Caco-2 (cell line): Measurements from ENCODE around the gene SSMEM1. TPM values are rescaled to one million over a fixed set of nuclear protein-coding genes. Genes with fewer than 3 reads are reported as not detected.
"Not testable (repeated sequence)": the region's sequence is repeated elsewhere in the genome, so short reads cannot be mapped to it uniquely, and the experiment has no call there.

ENCODE experiments used
- BruUV-seq: library from RNA; stranded (reverse); fragments of 400-500 nt; replicated peaks from 2 replicates; lab custom pipeline; 2021; lab: Mats Ljungman, UMichigan
- CTCF ChIA-PET: fragments of 300-600 bp; sonication (Branson Sonifier 250); formaldehyde crosslinking; loops from one replicate; lab custom pipeline; 2022; ENCODE audit warnings: antibody characterized with exemption; lab: Charles Lee
- POLR2A ChIA-PET: fragments of 300-600 bp; sonication (Branson Sonifier 250); formaldehyde crosslinking; loops from one replicate; lab custom pipeline; 2022; ENCODE audit warnings: antibody characterized with exemption; lab: Charles Lee
- DNase-seq, 2 experiments: peaks; one replicate each; pipeline versions ENCODE4 v3.0.0 to v3.0.0-alpha.2; 2020 to 2022
- H3K27me3 ChIP-seq: replicated peaks from 2 replicates; pipeline ENCODE4 v1.6.0; 2011; ENCODE audit warnings: low read length; ENCODE audit not compliant: control insufficient read depth, insufficient read depth
- H3K36me3 ChIP-seq: 2 replicates; pipeline ENCODE4 v1.5.1; 2011; ENCODE audit warnings: low read length; ENCODE audit not compliant: control insufficient read depth, insufficient read depth
- H3K4me1 ChIP-seq: fragments of 250-450 bp; sonication (Bioruptor Pico); 2 replicates; pipeline ENCODE4 v1.5.1; 2020; ENCODE audit warnings: mild to moderate bottlenecking
- H3K4me3 ChIP-seq: 2 replicates; pipeline ENCODE4 v1.5.1; 2011; ENCODE audit warnings: low read depth, mild to moderate bottlenecking, control low read depth, low read length
- H3K9me3 ChIP-seq: fragments of 250-450 bp; sonication (Bioruptor Pico); 2 replicates; pipeline ENCODE4 v1.5.1; 2020; ENCODE audit warnings: mild to moderate bottlenecking, moderate library complexity
- H3K27ac Mint-ChIP-seq: one replicate; pipeline ENCODE4 v1.8.0; 2022; ENCODE audit warnings: mixed read lengths; ENCODE audit not compliant: unreplicated experiment
- H3K27me3 Mint-ChIP-seq: one replicate; pipeline ENCODE4 v1.8.0; 2022; ENCODE audit warnings: mixed read lengths; ENCODE audit not compliant: insufficient read depth, unreplicated experiment
- H3K36me3 Mint-ChIP-seq: one replicate; pipeline ENCODE4 v1.8.0; 2022; ENCODE audit warnings: mild to moderate bottlenecking, mixed read lengths; ENCODE audit not compliant: insufficient read depth, unreplicated experiment
- H3K4me1 Mint-ChIP-seq: one replicate; pipeline ENCODE4 v1.8.0; 2022; ENCODE audit warnings: low read depth, mixed read lengths; ENCODE audit not compliant: unreplicated experiment
- H3K4me3 Mint-ChIP-seq: one replicate; pipeline ENCODE4 v1.8.0; 2022; ENCODE audit warnings: mild to moderate bottlenecking, moderate library complexity, mixed read lengths; ENCODE audit not compliant: unreplicated experiment
- H3K9me3 Mint-ChIP-seq: one replicate; pipeline ENCODE4 v1.8.0; 2022; ENCODE audit warnings: mixed read lengths; ENCODE audit not compliant: unreplicated experiment
- intact Hi-C: fragments of 100-400 bp; cut with micrococcal nuclease; formaldehyde crosslinking; loops from one replicate; pipeline ENCODE4 v1.10.0; 2022; ENCODE audit not compliant: unreplicated experiment
- total RNA-seq: library from RNA; stranded (reverse); gene quantifications from 2 replicates; pipeline ENCODE4 v1.2.3, GENCODE V29; 2022
- TF ChIP-seq, protein P1 (sequence below), 2 experiments: fragments of 200-600 bp in 1 of 2; IDR thresholded peaks; 1 replicate in 1 of 2; 2 replicates in 1 of 2; pipeline versions ENCODE4 v1.5.1 to v1.8.0; 2011 to 2022; ENCODE audit warnings: antibody characterized with exemption in 1 of 2, control low read depth in 1 of 2, inconsistent platforms in 1 of 2, low read depth in 1 of 2, low read length in 1 of 2, mild to moderate bottlenecking in 1 of 2, moderate library complexity in 1 of 2; ENCODE audit not compliant: insufficient read depth in 1 of 2, severe bottlenecking in 1 of 2, unreplicated experiment in 1 of 2

The SSMEM1 gene
- total RNA-seq, 1 experiment from 2014 or later = not detected

DNA sequence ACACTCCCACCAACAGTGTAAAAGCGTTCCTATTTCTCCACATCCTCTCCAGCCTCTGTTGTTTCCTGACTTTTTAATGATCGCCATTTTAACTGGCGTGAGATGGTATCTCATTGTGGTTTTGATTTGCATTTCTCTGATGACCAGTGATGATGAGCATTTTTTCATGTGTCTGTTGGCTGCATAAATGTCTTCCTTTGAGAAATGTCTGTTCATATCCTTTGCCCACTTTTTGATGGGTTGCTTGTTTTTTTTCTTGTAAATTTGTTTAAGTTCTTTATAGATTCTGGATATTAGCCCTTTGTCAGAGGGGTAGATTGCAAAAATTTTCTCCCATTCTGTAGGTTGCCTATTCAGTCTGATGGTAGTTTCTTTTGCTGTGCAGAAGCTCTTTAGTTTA, 42.0 kb downstream of the SSMEM1 start:
- H3K4me1 Mint-ChIP-seq, H3K4me1 ChIP-seq, H3K27me3 Mint-ChIP-seq, CTCF ChIA-PET, H3K36me3 Mint-ChIP-seq, intact Hi-C loops, H3K4me3 Mint-ChIP-seq, H3K9me3 ChIP-seq, H3K36me3 ChIP-seq, POLR2A ChIA-PET, H3K27ac Mint-ChIP-seq, H3K4me3 ChIP-seq, DNase-seq, H3K27me3 ChIP-seq, BruUV-seq: not testable (repeated sequence)
- peaks cover 28% of the 10 kb centered on the region for H3K9me3 Mint-ChIP-seq

DNA sequence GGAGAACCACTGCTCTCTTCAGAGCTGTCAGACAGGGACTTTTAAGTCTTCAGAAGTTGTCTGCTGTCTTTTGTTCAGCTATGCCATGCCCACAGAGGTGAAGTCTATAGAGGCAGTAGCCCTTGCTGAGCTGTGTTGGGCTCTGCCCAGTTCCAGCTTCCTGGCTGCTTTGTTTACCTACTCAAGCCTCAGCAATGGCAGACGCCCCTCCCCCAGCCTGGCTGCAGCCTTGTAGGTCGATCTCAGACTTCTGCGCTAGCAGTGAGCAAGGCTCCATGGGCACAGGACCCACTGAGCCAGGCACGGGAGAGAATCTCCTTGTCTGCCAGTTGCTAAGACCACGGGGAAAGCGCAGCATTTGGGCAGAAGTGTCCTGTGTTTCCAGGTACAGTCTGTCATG, 46.9 kb downstream of the SSMEM1 start:
- ChIA-PET POLR2A (no interaction called here), CTCF (no interaction called here)
- H3K27ac Mint-ChIP-seq = no peak overlapping the region

DNA sequence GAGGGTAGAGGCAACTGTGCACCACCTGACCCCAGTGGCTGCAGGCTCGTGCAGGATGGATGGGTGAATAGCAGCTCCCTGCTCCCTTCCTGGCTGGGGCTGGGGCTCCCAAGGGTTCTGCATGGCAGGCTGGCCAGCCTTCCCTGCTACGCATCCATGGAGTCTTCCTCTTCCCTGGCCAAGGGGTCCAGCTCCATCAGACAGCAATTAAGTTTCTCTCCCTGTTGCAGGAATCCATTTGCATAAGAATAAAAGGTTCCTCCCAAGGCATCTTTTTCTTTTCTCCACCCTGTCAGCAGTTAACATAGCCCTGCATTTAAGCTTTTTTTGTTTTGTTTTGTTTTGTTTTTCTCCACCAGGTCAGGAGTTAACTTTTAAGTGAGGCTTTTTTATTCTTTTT, 49.0 kb downstream of the SSMEM1 start:
- DNase-seq = no peak
- CTCF ChIA-PET = no interaction called here
- Histone ChIP-seq H3K27me3 (no peaks in the 10 kb centered on the region), H3K4me1 (no peaks in the 10 kb centered on the region), H3K9me3 (peaks cover 26% of the 10 kb centered on the region), H3K4me3 (no peak overlapping the region), H3K36me3 (no peaks in the 10 kb centered on the region)
- H3K36me3 Mint-ChIP-seq = no peaks in the 10 kb centered on the region
- BruUV-seq = no TSS peak
- no peak overlapping the region for H3K4me3 Mint-ChIP-seq
- peaks cover 15% of the 10 kb centered on the region for H3K9me3 Mint-ChIP-seq
- no peaks in the 10 kb centered on the region for H3K27me3 Mint-ChIP-seq
- intact Hi-C loops = no loop called here
- H3K27ac Mint-ChIP-seq = no peak overlapping the region
- no peaks in the 10 kb centered on the region for H3K4me1 Mint-ChIP-seq
- TF ChIP-seq, protein P1, sequence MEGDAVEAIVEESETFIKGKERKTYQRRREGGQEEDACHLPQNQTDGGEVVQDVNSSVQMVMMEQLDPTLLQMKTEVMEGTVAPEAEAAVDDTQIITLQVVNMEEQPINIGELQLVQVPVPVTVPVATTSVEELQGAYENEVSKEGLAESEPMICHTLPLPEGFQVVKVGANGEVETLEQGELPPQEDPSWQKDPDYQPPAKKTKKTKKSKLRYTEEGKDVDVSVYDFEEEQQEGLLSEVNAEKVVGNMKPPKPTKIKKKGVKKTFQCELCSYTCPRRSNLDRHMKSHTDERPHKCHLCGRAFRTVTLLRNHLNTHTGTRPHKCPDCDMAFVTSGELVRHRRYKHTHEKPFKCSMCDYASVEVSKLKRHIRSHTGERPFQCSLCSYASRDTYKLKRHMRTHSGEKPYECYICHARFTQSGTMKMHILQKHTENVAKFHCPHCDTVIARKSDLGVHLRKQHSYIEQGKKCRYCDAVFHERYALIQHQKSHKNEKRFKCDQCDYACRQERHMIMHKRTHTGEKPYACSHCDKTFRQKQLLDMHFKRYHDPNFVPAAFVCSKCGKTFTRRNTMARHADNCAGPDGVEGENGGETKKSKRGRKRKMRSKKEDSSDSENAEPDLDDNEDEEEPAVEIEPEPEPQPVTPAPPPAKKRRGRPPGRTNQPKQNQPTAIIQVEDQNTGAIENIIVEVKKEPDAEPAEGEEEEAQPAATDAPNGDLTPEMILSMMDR (IDR thresholded peaks at IDR 0.05; ENCODE audit: insufficient read depth in 1 of 2, low read depth in 1 of 2, low read length in 1 of 2, severe bottlenecking in 1 of 2, unreplicated experiment in 1 of 2) = no peak
- POLR2A ChIA-PET = no interaction called here

More for the DNA sequence above, 46.9 kb downstream of the SSMEM1 start:
- H3K9me3 Mint-ChIP-seq = peaks cover 15% of the 10 kb centered on the region
- intact Hi-C loops = no loop called here
- no peak for DNase-seq
- TF ChIP-seq, protein P1 (IDR thresholded peaks at IDR 0.05; ENCODE audit: insufficient read depth in 1 of 2, low read depth in 1 of 2, low read length in 1 of 2, severe bottlenecking in 1 of 2, unreplicated experiment in 1 of 2) = no peak
- Histone ChIP-seq H3K36me3 (no peaks in the 10 kb centered on the region), H3K27me3 (no peaks in the 10 kb centered on the region), H3K4me3 (no peak overlapping the region), H3K9me3 (peaks cover 25% of the 10 kb centered on the region), H3K4me1 (no peaks in the 10 kb centered on the region)
- H3K27me3 Mint-ChIP-seq = no peaks in the 10 kb centered on the region
- no peaks in the 10 kb centered on the region for H3K36me3 Mint-ChIP-seq
- no peaks in the 10 kb centered on the region for H3K4me1 Mint-ChIP-seq
- no peak overlapping the region for H3K4me3 Mint-ChIP-seq
- no TSS peak for BruUV-seq
